Stimulated activated CD4-positive, alpha-beta T cell treated with anti-CD3 and anti-CD28 coated beads, Interleukin-4, amount 100 ng/mL, for 24 hours (primary cell): ENCODE results near the gene ECPAS.
"Not testable (repeated sequence)": the region's sequence is repeated elsewhere in the genome, so short reads cannot be mapped to it uniquely, and the experiment has no call there.

Source experiments
- DNase-seq: peaks from one replicate; pipeline ENCODE4 v3.0.0-alpha.2; 2020

Gene ECPAS

DNA sequence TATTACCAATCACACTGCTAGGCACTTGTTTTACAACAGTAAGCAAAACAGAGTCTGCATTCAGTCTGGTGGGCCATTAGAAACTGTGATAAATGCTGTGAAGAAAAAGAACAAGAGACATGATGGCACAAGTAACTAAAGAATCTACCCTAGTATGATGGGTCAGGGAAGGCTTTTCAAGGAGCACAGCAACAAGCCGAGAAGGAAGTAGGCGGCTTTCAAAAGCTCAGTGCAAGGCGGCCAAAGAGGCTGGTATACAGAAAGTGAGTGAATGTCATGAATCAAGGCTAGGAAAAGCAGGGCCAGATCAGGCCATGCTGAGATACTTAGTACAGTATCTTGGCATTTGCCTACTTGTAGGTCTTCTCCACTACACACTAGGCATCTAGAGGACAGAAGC is 76.4 kb downstream of the ECPAS start:
- DNase-seq: no peak

DNA sequence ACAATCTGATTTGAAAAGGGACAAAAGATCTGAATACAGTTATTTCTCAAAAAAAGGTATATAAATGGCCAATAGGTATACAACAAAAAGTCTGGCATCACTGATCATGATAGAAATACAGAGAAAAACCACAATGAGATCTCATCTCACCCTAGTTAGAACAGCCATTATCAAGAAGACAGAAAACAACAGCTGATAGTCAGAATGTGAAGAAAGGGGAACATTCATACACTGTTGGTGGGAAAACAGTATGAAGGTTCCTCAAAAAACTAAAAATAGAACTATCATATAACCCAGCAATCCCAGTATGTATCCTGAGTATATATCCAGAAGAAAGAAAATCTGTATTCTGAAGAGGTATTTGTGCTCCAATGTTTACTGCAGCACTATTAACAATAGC is 78.5 kb downstream of the ECPAS start:
- DNase-seq: no peak

DNA sequence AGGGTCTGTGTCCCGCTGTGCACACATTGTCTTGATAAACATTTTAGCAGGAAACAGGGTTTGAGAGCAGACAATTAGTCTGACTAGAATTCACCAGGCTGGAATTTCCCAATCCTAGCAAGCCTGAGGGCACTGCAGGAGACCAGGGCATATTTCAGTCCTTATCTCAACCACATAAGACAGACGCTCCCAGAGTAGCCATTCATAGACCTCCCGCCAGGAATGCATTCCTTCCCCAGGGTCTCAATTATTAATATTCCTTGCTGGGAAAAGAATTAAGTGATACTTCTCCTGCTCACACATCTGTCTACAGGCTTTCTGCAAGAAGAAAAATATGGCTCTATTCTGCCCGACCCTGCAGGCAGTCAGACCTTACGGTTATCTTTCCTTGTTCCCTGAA is 82.7 kb downstream of the ECPAS start:
- DNase-seq: not testable (repeated sequence)

DNA sequence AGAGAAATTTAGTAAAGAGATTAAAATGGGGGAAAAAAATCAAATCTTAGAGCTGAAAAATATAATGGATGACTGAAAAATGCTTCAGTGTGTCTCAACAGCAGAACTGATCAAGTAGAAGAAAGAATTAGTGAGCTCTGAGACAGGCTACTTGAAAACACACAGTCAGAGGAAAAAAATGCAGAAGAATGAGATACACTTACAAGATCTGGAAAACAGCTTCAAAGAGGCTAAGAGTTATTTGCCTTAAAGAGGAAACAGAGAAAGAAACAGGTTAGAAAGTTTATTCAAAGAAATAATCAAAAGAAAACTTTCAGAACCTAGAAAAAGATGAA is 83.7 kb downstream of the ECPAS start:
- no peak for DNase-seq

DNA sequence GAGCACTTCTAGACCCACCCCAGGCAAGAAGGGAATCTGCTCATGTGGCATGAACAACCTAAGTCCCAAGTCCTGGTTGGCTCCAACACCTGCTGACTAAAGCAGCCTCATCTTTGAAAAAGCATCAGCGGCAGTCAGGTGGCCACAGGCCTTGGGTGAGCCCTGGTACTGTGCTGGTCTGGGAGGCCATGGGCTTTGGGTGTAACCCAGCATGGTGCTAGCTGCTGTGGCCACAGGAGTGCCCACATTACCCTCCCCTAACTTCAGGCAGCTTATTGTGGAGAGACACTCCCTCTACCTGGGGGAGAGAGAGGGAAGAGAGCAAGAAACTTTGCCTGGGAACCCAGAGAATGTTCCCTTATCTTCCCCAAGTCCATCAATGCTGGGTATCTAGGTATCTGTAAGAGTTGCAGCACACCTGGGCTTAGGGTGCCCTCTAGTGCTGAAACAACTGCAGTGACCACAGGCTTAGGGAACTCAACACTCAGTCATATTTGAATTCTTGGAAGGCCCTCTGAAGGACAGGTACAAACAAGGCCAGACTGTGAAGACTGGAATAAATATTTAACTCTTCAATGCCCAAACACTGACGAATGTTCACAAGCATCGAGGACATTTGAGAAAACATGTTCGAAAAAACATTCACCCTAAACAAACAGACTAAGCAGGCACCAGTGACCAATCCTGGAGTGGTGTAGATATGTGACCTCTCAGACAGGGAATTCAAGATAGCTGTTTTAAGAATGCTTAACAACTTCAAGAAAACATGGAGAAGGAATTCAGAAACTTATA is 84.2 kb downstream of the ECPAS start:
- DNase-seq: no peak

DNA sequence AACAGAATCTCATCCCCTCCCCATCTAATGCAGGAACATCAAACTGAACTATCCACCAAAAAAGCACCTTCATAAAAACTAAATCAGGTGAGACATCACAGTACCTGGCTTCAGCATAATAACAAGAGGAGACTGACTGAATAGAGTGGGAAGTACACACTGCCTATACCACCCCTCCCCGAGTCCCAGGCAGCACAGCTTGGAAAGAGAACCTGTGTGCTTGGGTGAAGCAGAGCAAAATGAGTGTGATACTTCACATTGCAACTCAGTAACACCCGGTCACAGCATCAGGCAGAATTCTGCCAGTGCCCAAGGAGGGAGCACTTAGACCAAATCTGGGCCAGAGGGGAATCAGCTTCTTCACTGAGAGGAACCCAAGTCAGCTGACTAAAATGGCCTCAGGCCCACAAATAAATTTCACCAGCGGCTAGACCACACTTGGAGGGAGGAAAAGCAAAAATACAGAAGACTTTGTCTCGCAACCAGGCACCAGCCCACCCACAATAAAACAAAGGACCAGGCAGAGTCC is 84.9 kb downstream of the ECPAS start:
- DNase-seq: no peak

DNA sequence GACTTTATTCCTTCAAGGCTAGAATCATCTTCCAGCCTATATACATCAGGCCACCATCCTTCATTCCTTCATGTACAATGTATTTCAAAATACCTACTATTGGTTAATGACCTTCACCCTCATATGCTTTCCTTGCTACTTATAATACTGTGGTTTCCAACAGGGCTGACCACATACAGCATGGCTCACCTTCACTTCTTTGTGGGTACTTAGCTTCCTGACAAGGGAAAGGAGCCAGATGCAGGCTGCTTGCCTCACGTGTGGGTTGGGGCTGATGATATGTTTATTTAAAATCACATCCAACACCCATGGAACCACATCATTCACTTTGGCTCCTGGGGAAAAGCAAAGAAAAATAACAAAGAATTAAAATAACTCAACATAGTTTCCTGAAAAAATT is 90.2 kb downstream of the ECPAS start:
- no peak for DNase-seq

DNA sequence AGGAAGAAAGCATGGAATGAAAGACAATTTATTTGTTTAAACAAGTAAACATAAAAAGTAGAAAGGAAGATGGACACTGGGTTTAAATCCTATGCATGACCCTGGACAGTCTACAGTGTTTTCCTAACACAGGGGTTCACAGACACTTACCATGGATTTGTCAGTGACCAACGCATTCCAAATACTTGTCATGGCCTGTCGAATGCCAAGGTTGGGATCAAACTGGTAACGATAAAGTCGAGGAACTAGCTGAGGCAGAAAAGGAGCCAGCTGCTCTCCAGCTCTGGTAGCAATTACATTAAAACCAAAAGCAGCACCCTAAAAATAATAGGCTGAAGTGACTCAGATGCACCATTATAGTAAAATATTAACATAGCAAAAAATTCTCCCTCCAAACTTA is 94.8 kb downstream of the ECPAS start:
- DNase-seq: no peak

DNA sequence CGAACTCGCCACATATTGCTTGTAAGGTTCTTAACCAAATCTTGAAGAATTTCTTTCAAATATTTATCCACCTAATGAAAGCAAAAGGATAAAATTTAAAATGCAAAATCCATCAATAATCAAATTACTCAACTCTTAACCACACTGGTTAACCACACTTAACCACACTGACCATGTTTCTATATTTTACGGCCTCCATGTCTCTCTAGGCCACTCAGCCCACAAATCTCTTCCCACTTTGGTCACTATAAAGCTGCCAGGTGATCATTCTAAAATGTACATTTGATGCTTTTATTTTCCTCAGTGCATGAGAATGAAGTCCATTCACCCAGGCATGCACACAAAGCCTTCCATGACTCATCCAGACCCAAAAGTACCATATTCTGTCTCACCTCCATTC is 97.8 kb downstream of the ECPAS start:
- DNase-seq: no peak

DNA sequence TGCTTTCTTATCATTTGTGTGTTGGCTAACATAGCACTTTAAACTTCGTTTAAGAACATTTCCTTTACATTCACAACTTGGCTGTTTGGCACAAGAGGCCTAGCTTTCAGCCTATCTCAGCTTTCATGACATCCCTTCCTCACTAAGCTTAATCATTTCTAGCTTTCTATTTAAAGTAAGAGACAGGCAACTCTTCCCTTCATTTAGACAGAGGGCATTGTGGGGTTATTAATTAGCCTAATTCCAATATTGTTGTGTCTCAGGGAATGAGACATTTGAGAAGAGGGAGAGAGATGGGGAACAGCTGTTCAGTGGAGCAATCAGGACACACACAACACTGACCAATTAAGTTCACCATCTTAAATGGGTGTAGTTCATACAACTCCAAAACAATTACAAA is 103.2 kb downstream of the ECPAS start:
- no peak for DNase-seq

DNA sequence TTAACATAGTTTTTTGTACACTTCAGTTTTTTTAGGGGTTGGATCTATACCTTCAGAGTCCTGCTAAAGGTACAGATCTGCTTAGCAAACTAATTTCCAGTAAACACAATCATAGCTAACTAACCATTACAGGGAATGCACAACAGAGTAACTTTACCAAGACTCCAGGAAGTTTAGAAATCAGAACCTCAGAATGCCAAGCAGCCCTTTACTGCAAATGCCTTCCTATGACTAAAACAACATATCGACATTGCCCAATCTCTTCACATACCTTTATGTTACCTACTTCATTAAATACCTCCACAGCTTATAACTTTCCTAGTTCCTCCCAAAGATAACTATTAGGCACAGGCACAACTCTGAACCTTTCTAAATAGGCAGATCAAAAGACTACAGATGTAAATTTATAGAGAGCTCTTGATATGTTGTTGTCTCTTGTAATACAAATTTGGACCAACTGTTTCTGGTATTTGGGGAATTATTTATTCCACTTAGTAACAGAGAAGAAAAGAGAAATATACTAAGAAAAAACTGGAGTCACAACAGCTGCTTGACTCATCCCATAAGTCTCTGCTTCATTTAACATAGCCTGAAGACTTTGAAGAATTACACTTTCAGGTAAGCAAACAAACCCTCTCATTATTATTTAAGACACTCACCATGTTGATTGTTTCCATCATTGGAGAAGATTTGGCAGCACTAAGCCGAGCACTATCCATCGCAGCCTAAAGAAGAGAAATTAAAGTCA is 108.2 kb downstream of the ECPAS start:
- no peak for DNase-seq

DNA sequence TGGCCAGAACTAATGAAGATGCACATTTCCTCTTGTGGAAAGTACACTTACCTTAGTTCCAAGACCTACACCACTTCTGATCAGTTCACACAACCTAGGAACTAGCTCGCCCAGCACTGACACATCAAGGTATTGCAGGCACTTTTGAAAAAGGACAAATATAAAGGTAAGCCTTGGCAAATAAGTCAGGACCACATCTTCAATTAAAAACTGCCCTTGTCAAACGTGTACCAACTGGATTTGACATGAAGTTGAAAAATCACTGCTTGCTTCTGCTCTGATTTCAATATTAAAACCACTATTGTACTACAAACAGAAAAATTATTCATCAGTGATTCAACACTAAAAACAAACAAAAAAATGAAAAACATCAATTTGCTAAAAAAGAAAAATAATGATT is 109.1 kb downstream of the ECPAS start:
- DNase-seq: no peak

DNA sequence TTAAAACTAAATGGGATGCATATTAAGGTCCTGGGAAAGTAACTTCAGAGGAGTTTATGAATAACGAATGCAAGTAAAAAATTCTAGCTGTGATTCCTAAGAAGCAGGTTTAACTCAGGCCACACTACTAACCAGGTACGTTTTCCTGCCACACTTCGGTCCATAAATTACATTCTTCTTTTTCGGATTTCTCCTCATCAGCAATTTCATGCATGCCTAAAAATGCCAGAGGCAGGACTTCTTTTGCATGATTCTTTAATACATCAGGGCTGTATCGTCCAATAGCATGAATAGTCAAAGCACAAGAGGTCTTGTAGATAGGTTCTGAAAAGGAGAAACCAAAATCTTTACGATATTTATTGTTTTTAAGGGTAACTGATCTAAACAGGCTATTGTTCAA is 111.9 kb downstream of the ECPAS start:
- no peak for DNase-seq

DNA sequence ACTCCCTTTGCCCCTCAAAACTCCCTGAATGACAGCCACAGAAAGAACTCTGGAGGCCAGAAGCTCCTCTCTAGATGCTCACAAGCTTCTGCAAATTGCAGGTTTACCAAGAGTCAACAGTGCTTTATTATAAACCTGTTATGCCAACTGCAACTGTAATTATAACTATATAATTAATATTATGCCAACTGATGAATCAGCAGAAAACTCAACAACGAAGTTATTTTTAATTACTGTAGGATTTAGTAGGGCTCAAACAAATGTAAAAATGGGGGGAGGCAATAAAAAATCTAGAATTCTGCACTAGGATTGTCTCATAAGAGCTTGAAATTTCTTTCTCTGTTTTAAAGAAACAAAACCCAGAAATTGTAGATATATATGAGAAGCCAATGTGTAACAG is 117.2 kb downstream of the ECPAS start:
- DNase-seq: no peak

DNA sequence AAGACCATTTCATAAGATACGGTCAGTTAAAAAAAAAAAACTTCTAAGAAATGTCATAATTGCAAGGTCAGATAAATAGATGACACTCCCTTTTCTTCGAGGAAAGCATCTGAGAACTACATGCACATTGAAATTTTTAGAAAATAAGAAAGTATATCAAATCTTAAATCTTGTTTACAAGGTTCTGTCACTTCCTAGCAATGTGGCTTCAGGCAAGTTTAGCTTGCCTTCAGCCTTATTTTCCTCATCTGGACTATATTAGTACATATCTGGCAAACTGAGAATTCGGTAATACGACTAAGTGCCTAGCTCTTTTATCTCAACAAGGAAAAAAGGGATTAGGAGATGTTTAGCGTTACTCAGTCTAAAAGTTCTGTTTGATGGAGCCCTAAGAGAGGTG is 121.7 kb downstream of the ECPAS start:
- DNase-seq: no peak

DNA sequence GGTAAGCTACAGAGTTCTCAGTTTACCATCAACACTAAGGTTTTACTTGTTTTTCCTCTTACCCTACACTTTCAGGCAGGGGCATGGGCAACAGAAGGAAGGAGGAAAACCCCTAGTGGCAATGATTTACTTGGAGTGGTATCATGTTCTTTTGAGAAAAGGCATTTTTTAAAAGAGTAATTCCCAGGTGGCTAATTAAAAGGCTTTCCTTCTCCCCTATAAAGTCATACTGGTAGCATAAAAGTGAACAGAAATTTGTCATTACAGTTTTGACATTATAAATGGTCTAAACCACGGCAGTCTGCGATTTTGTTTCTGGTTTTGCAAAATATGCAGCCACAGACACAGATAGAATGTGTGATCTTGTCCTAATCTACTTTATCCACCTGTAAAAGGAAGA is 123.3 kb downstream of the ECPAS start:
- DNase-seq: no peak

DNA sequence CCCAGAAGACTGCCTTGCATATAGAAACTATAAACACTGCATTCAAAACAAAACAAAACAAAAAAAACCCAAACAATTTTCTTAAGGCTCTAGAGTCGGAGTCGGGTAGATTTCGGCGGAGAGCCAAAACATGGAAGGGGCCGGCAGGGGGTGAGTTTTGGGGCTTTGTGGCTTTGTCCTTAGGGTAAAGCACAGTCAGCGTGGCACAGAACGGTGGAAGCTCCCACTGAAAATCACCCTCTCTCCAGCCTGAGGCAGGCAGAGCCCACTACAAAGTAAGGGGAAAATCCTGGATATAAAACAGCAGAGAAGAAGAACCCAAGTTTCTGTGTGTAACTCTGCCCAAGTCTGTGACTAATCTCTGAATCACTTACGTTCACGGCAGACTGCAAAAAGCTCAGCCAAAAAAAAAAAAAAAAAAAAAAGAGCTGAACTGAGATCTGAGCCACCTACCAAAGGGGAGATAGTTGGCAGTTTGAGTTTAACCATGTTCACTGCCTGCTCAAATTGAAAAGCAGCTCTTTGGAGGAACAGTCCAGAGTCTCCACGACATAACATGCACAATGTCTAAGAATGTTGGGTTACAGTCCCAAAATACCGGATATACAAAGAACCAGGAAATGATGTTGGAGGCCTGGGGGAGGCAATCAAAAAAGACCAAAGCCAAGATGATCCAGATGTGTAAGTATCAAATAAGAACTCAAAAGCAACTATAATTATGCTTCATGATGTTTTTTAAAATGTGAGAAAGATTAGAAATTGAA is 127.5 kb downstream of the ECPAS start:
- no peak for DNase-seq

DNA sequence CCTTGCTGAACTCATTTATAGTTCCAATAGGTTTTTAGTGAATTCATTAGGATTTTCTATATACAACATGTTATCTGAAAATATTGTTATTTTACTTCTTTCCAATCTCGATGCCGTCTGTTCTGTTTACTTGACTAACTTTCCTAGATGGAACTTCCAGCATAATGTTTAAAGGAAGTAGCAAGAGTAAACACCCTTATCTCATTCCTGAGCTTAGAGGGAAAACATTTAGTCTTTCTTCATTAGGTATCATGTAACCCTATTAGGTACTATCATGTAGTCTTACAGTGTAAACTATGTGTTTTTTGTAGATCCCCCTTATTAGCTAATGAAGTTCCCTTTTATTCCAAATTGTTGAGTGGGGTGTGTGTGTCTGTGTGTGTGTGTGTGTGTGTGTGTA is 131.6 kb downstream of the ECPAS start:
- DNase-seq: no peak

DNA sequence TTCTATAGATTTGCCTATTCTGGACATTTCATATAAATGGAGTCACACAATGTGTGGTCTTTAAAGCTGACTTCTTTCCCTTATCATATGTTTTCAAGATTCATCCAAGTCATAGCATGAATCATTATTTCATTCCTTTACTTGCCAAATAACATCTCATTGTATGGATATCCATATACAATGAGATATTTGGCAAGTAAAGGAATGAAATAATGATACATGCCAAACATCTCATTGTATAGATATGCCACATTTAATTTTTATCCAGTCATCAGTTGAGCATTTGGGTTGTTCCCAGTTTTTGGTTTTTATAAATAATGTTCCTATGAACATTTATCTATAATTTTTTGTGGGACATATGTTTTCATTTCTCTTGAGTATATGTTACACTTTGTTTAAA is 133.6 kb downstream of the ECPAS start:
- DNase-seq: no peak

DNA sequence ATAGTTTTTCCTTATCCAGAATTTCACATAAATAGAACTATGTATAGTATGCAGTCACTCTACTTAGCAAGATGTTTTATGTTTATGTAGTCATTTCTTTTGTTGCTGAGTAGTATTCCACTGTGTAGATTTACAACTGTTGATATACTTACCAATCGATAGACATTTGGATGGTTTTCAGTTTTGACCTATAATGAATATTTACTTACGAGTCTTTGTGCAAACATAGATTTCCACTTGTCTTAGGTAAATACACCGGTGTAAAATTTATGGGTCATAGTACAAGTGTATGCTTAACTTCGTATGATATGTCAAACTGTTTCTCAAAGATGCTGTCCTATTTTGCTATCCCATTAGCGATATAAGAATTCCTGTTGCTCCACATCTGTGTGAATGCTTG is 134.4 kb downstream of the ECPAS start:
- DNase-seq: no peak

DNA sequence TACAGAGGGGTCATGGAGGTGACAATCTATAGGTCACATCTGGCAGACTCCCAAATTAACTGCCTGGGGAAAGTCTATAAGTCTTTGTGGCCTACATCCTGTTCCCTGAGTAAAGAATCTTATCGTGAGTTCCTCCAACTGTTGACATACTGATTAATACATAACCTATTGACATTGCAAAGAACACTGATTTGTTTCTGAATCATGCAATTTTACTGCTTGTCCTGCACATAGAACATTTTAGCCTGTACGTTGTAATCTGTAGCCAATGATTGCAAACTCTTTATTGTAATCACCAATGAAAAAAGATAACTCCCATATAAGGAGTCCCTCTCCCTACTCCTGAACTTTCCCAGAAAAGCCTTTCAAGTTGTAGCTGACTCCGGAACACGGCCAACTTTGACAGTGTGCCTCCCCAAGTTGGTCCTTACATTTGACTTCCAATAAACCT is 135.3 kb downstream of the ECPAS start:
- DNase-seq: no peak

DNA sequence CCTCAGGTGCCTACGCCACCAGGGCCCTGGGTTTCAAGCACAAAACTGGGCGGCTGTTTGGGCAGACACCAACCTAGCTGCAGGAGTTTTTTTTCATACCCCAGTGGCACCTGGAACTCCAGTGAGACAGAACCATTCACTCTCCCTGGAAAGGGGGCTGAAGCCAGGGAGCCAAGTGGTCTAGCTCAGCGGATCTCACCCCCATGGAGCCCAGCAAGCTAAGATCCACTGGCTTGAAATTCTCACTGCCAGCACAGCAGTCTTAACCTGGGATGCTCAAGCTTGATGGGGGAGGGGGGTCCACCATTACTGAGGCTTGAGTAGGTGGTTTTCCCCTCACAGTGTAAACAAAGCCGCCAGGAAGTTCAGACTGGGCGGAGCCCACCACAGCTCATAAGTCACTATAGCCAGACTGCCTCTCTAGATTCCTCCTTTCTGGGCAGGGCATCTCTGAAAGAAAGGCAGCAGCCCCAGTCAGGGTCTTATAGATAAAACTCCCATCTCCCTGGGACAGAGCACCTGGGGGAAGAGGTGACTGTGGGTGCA is 149.8 kb downstream of the ECPAS start:
- DNase-seq: not testable (repeated sequence)

DNA sequence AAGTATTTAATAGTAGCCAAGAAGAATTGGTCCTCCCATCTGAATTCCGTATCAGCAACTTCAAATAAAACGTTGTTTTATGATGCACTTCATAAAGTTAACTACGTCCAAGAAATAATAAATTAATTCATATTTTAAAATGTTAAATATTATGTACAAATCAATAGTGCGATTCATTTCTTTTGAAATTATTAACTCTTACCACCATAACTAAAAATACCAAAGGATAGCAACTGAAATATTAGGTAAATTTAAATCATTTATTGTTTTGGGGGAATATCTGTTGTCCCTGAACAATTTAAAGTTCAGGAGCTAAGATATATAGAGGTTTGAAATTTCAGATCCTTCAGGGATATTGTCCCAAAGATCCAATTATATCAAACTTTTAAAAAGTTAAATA is 154.1 kb downstream of the ECPAS start, which contains the start of gene OR2K2:
Gene OR2K2 (minus strand): TSS at position 101 of the 400 bp plus-strand sequence. CDS start 1,791 bp downstream, outside the sequence.
- no peak for DNase-seq
